GM18858 (cell line): ENCODE data around the gene PARD3.
"Not testable (repeated sequence)": the region's sequence is repeated elsewhere in the genome, so short reads cannot be mapped to it uniquely, and the experiment has no call there.

Experiments
- ATAC-seq: cut with Tn5 transposase; IDR thresholded peaks from one replicate; pipeline ENCODE4 v1.9.1; 2021; ENCODE audit not compliant: unreplicated experiment

Gene PARD3

DNA sequence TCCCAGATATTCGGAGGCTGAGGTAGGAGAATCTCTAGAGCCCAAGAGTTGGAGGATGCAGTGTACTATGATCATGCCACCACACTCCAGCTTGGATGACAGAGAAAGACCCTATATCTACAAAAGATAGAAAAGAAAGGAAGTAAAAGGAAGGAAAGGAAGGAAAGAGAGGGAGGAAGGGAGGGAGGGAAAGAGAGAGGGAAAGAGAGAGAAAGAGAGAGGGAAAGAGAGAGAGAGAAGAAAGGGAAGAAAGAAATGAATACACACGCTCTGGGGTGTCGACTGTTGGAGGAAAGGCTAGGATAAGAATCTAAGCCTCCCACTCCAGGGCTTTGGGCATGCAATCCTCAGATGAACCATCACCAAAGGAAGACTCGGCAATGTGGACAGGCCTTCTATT is 69.9 kb downstream of the PARD3 start:
- ATAC-seq = no peak

- ATAC-seq = no peak
Observed at GRCh38 chr10:34744590-34744989, 70.5 kb downstream of the PARD3 start.

- no peak for ATAC-seq
Observed at GRCh38 chr10:34743814-34744213, 71.3 kb downstream of the PARD3 start.

GRCh38 chr10:34742456-34742855 is 72.6 kb downstream of the PARD3 start:
- ATAC-seq = no peak

- not testable (repeated sequence) for ATAC-seq
Observed at GRCh38 chr10:34741087-34741486, 74.0 kb downstream of the PARD3 start.

DNA sequence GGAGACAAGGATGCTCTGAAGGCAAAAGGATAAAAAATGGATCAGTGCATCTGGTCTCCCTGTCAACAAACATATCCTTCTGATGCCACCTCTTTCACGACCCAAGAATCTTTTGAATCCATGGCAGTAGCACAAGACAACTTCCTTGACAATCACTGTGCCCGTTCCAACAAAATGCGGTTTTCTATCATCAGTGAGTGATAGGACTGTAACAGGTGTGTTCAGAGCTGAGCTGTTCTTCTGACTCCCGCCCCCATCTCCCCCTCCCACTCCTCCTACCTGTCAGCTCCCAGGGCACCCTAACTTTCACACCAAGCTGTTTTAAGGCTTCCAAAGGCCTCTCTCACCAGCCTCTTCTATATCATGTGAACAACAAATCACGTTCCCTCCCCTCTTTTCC is 74.8 kb downstream of the PARD3 start:
- ATAC-seq = no peak

- no peak for ATAC-seq
Observed at GRCh38 chr10:34739915-34740314, 75.2 kb downstream of the PARD3 start.

GRCh38 chr10:34737772-34738169 is 77.3 kb downstream of the PARD3 start:
- no peak for ATAC-seq

DNA sequence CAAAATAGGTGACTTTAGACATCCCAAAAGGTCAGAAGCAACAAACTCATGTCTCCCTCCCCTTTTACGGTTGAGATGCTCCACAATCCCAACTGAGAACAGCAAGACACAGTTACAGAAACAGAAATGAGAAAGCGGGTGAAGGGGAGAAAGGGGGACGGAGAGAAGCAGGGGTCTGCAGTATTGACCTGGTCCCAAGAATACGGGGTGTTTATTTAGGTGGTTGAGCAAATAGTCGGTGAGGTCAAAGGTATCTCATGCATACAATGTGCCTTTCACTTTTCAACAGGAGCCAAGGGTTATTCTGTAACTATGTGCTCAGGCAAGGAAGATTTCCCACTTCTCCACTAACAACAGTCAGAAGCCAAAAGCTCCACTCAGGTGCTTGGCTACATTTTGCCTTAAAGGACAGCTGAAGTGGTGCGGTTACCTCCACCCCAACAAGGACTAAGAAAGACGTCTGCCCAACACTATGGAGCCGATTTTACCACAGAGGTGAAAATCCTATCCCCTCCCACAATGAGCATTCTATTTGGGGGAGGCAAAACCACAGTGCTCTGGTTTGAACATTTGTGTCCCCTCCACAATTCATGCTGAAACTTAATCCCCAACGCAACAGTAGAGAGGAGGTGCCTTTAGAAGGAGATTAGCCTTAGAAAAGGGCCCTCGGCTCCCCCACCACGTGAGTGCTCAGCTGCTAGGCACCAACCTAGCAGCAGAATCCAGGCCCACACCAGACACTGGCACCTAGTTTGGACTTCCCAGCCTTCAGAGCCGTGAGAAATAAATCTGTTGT is 77.9 kb downstream of the PARD3 start:
- no peak for ATAC-seq

DNA sequence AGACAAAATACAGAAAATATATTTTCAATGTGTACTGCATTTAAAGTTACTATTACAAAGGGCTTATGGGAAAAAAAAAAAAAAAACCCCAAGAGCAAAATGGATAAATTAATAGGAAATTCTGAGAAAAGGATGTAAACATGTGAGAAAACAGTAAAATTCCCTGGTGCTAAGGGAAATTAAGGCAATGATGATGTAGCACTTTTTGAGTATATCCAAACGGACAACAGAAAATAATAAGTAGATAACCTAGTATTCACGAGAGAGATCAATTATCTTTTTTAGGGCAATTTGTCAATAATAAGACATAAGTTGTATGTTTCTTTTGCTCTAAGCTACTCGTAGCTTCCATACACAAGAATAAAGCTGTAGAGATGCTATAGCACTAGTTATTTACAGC is 80.2 kb downstream of the PARD3 start:
- ATAC-seq = no peak

DNA sequence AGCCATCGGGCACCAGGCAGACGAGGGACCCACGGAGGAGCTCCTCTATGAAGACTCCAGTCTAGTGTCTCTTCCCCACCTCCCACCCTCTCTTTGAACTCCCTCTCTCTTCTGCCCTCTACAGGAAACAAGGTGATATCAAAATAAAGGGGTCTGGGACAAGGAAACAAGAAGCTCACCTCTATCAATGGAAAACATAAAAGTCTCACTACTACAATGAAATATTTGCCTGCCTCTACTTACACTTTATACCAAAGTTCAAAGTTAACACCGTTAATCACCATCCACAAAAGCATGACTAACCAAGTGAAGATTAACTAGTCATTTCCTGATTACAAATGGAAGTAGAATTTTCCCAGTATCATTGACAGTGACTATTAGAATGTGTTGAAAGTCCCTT is 82.2 kb downstream of the PARD3 start:
- ATAC-seq = no peak

GRCh38 chr10:34731885-34732701 is 83.0 kb downstream of the PARD3 start:
- no peak for ATAC-seq

GRCh38 chr10:34731213-34731612 is 83.9 kb downstream of the PARD3 start:
- ATAC-seq = no peak

GRCh38 chr10:34730726-34731125 is 84.4 kb downstream of the PARD3 start:
- no peak for ATAC-seq

- no peak for ATAC-seq
Observed at GRCh38 chr10:34729619-34730018, 85.5 kb downstream of the PARD3 start.

DNA sequence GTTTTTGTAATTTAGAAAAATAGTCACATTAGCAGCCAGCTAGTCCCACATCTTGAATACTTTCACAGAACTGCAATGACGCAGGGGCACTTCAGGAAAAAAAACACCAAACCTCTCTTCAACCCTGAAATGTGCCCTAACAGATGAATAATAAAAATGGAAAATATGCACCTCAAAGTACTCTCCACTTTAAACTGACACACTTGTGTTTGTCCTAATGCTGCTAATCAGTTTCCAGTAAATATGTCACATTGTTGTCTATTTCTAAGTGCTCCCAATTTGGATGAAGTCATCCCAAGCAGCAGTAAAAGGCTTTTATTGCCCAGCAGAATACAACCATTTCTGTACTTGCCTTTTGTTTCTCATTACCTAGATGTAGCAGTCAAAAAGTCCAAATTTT is 86.7 kb downstream of the PARD3 start:
- no peak for ATAC-seq

GRCh38 chr10:34727595-34728033 is 87.5 kb downstream of the PARD3 start:
- ATAC-seq = no peak

DNA sequence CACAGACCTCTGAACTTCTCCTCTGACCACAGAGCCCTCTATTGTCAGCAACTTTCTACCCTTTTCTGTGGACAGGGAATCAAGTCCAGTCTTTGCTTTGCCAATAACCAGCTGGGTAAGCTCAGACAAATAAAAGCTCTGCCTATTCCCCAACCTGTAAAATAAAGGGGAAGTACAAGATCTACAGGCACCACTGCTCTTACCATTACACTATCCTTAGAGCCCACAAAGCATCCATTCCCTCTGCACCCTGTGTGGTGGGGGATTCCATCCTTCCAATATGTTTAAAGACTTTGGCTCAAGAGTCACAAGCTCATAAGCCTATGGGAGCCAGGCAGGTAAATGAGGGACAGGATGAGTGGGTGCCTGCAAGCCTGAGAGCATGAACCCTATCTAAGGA is 88.2 kb downstream of the PARD3 start:
- no peak for ATAC-seq

DNA sequence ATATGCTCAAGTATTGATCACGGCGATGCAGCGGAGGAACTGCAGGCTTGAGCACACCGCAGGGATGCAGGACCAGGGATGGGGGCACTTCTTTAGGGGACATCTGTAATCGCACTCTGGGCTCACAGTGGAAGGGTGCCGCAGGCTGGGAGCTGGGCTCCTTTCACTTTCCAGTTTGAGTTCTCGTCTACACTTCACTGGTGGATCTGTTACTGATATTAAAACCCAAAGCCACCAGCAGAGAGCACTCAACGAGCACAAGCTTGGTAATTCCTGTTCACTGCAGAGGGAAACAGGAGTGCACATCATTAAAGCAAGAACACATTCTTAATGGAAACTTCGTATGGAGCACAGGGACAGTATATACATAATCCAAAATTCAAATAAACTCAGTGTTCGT is 91.3 kb downstream of the PARD3 start:
- peak; percentile 51 for ATAC-seq

- no peak for ATAC-seq
Observed at GRCh38 chr10:34722404-34722803, 92.7 kb downstream of the PARD3 start.

- no peak for ATAC-seq
Observed at GRCh38 chr10:34721208-34721840, 93.8 kb downstream of the PARD3 start.

DNA sequence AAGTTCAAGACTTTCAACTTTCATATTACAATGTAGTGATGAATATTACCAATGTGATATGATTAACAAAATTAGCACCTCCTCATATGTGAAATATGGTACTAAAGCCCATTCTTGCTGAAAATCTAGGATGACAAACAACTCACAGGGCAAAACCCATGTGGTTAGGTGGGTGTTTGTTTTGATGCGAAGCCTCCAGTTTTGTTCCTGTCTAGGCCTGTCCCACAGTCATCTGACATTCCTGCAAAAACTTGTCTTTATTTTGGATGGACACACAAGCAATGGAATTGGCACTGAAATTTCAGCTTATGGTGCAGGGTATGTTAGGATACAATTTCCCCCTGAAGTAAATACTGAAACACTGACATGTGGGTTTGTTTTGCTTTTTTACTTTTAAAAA is 95.3 kb downstream of the PARD3 start:
- ATAC-seq = no peak
